ENCODE data around the gene TREM2.
"Not testable (repeated sequence)": the region's sequence is repeated elsewhere in the genome, so short reads cannot be mapped to it uniquely, and the experiment has no call there.

DNA sequence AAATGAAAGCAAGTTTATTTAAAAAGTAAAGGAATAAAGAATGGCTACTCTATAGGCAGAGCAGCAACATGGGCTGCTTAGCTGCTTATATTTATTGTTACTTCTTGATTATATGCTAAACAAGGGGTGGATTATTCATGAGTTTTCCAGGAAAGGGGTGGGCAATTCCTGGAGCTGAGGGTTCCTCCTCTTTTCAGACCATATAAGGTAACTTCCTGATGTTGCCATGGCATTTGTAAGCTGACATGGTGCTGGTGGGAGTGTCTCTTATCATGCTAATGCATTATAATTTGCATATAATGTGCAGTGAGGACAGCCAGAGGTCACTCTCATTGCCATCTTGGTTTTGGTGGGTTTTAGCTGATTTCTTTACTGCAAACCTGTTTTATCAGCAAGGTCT is 26.1 kb upstream of the TREM2 start:
- TF ChIP-seq, protein P1, sequence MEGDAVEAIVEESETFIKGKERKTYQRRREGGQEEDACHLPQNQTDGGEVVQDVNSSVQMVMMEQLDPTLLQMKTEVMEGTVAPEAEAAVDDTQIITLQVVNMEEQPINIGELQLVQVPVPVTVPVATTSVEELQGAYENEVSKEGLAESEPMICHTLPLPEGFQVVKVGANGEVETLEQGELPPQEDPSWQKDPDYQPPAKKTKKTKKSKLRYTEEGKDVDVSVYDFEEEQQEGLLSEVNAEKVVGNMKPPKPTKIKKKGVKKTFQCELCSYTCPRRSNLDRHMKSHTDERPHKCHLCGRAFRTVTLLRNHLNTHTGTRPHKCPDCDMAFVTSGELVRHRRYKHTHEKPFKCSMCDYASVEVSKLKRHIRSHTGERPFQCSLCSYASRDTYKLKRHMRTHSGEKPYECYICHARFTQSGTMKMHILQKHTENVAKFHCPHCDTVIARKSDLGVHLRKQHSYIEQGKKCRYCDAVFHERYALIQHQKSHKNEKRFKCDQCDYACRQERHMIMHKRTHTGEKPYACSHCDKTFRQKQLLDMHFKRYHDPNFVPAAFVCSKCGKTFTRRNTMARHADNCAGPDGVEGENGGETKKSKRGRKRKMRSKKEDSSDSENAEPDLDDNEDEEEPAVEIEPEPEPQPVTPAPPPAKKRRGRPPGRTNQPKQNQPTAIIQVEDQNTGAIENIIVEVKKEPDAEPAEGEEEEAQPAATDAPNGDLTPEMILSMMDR (conservative IDR thresholded peaks at IDR 0.05 in 1 of 2, IDR thresholded peaks at IDR 0.05 in 1 of 2; ENCODE audit: low read depth in 1 of 2, low read length in 2 of 2): not testable (repeated sequence)
- TF ChIP-seq EZH2 (IDR thresholded peaks at IDR 0.05; ENCODE audit: low read length, missing control alignments): not testable (repeated sequence)
